Liver (tissue), 9 donors: ENCODE measurements around the gene CUEDC1. TPM values are rescaled to one million over a fixed set of nuclear protein-coding genes. Genes with fewer than 3 reads are reported as not detected.

Experiments used
- DNase-seq: peaks from one replicate; pipeline ENCODE4 v3.0.0-alpha.2; 2017; ENCODE audit warnings: low spot score
- H3K27ac ChIP-seq, 2 donors: one replicate each; pipeline ENCODE4 v1.7.0; 2013; ENCODE audit warnings: inconsistent platforms in 2 of 2, low read length in 2 of 2, control low read depth in 1 of 2, low read depth in 1 of 2, mild to moderate bottlenecking in 1 of 2
- H3K27me3 ChIP-seq, 4 donors: one replicate each; pipeline versions ENCODE4 v1.6.1 to v1.7.0; 2013; ENCODE audit warnings: low read length in 3 of 4, inconsistent platforms in 1 of 4, mild to moderate bottlenecking in 1 of 4, moderate library complexity in 1 of 4; ENCODE audit not compliant: control insufficient read depth in 4 of 4, insufficient read depth in 4 of 4
- H3K36me3 ChIP-seq, 4 donors: one replicate each; pipeline versions ENCODE4 v1.6.1 to v1.7.0; 2013; ENCODE audit warnings: low read length in 3 of 4, mild to moderate bottlenecking in 3 of 4, low read depth in 1 of 4, moderate library complexity in 1 of 4; ENCODE audit not compliant: control insufficient read depth in 4 of 4, insufficient read depth in 3 of 4
- H3K4me1 ChIP-seq, 4 donors: one replicate each; pipeline versions ENCODE4 v1.6.1 to v1.7.0; 2013; ENCODE audit warnings: low read length in 3 of 4, mild to moderate bottlenecking in 3 of 4, moderate library complexity in 1 of 4; ENCODE audit not compliant: control insufficient read depth in 4 of 4, insufficient read depth in 4 of 4
- H3K4me3 ChIP-seq, 3 donors: one replicate each; pipeline versions ENCODE4 v1.6.1 to v1.7.0; 2013; ENCODE audit warnings: low read length in 3 of 3, control low read depth in 1 of 3, low read depth in 1 of 3, mild to moderate bottlenecking in 1 of 3
- H3K9ac ChIP-seq, 2 donors: one replicate each; pipeline ENCODE4 v1.7.0; 2013; ENCODE audit warnings: low read length in 2 of 2, mild to moderate bottlenecking in 2 of 2, moderate library complexity in 2 of 2, control low read depth in 1 of 2, low read depth in 1 of 2
- H3K9me3 ChIP-seq, 4 donors: one replicate each; pipeline versions ENCODE4 v1.6.1 to v1.7.0; 2013; ENCODE audit warnings: low read length in 3 of 4; ENCODE audit not compliant: control insufficient read depth in 4 of 4
- ATF3 ChIP-seq: IDR thresholded peaks from 2 replicates; pipeline ENCODE4 v1.6.1; 2016; ENCODE audit warnings: antibody characterized with exemption
- EGR1 ChIP-seq, 2 donors: IDR thresholded peaks; 2 replicates each; pipeline ENCODE4 v1.6.1; 2016 to 2018; ENCODE audit warnings: antibody characterized with exemption in 2 of 2, low read depth in 2 of 2
- FOXA2 ChIP-seq: IDR thresholded peaks from 2 replicates; pipeline ENCODE4 v1.6.1; 2016; ENCODE audit warnings: antibody characterized with exemption
- HNF4A ChIP-seq, 2 donors: conservative IDR thresholded peaks; 2 replicates each; pipeline ENCODE4 v1.6.1; 2016; ENCODE audit warnings: antibody characterized with exemption in 2 of 2, mild to moderate bottlenecking in 2 of 2
- HNF4G ChIP-seq: IDR thresholded peaks from 2 replicates; pipeline ENCODE4 v1.6.1; 2016; ENCODE audit warnings: antibody characterized with exemption
- JUND ChIP-seq, 2 donors: IDR thresholded peaks; 2 replicates each; pipeline ENCODE4 v1.6.1; 2016; ENCODE audit warnings: antibody characterized with exemption in 2 of 2
- MAX ChIP-seq: IDR thresholded peaks from 2 replicates; pipeline ENCODE4 v1.6.1; 2016; ENCODE audit warnings: antibody characterized with exemption
- NR2F2 ChIP-seq: IDR thresholded peaks from 2 replicates; pipeline ENCODE4 v1.6.1; 2016; ENCODE audit warnings: antibody characterized with exemption
- RAD21 ChIP-seq, 2 donors: IDR thresholded peaks; 2 replicates each; pipeline ENCODE4 v1.6.1; 2016; ENCODE audit warnings: antibody characterized with exemption in 2 of 2, mild to moderate bottlenecking in 2 of 2
- RXRA ChIP-seq, 2 donors: IDR thresholded peaks; 2 replicates each; pipeline ENCODE4 v1.6.1; 2017 to 2018; ENCODE audit warnings: antibody characterized with exemption in 2 of 2, mild to moderate bottlenecking in 1 of 2
- SP1 ChIP-seq: IDR thresholded peaks from 2 replicates; pipeline ENCODE4 v1.6.1; 2018; ENCODE audit warnings: antibody characterized with exemption, mild to moderate bottlenecking
- TAF1 ChIP-seq: conservative IDR thresholded peaks from 2 replicates; pipeline ENCODE4 v1.6.1; 2016; ENCODE audit warnings: antibody characterized with exemption, mild to moderate bottlenecking
- ZBTB33 ChIP-seq: IDR thresholded peaks from 2 replicates; pipeline ENCODE4 v1.6.1; 2016; ENCODE audit warnings: antibody characterized with exemption
- WGBS: extraction: QIAGEN DNeasy Blood & Tissue Kit; methylation state at CpG from one replicate; pipeline ENCODE4 v1.1.7; 2013; 5-methylcytosine and 5-hydroxymethylcytosine counted together
- polyA plus RNA-seq, 2 donors: library from polyadenylated mRNA; stranded (reverse) in 1 of 2; unstranded in 1 of 2; fragments of 200-250 nt in 1 of 2; fragments of >200 nt in 1 of 2; fragmentation: Nextera tagmentation in 1 of 2; extraction: Ambion mirVana in 1 of 2; gene quantifications; one replicate each; pipeline versions ENCODE4 v1.2.1 to v1.2.3, GENCODE V29; 2013 to 2015
- total RNA-seq, 2 donors: library from RNA; depleted of rRNA; stranded (reverse); fragments of >200 nt; gene quantifications; one replicate each; pipeline ENCODE4 v1.2.3, GENCODE V29; 2014
- TF ChIP-seq, protein P1 (sequence below): IDR thresholded peaks from 2 replicates; pipeline ENCODE4 v1.6.1; 2016; ENCODE audit warnings: antibody characterized with exemption, mild to moderate bottlenecking
- donor health status: healthy.
- donor health status: healthy.
- donor health status: healthy.
- donor health status: healthy.
- donor health status: healthy.

CUEDC1 gene
- total and polyA plus RNA-seq, 4 donors, result 2.6 to 4.9 (median 3.4) TPM

DNA sequence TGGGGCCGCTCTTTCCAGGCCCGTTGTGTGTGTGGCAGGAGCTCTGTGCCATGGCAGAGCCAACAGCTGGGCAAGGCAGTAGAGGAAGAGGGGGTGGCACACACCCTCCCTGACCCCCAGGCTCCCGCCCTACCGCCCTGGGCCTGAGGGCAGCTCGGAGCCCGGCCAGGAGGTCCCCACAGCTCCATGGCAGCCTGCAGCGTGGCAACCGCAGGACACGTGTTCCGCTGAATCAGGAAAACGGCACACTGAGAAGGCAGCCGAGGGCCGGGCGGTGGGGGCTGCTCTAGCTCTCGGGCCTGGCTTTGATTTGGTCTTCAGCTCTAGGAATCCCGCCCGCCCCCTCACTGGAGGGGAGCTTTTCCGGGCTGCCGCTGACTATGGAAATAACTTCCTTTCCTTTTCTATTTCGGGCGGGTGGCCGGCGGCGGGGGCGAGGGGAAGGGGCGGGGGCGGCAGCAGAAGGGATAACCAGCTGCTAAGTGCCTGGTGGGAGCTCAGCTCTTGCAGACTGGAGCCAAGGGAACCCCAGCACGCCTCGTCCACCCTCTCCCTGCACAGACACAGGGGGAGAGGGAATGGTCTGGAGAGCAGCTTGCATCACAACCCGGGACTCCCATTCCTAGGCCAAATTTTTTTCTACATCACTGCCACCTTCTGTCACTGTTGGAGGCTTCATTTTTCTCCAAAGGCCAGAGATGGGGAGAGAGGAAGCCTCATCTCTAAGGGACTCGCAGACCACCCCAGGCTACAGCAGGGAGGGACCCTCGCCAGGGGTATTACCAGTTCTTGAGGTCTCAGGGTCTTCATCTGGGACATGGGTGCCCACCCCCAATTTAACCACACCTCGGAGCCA lies 80.5 kb downstream of the CUEDC1 start:
- no peak overlapping the region for H3K4me3 ChIP-seq
- no peak for TF ChIP-seq RXRA (IDR thresholded peaks at IDR 0.05)
- no peak for TF ChIP-seq MAX
- no peak for TF ChIP-seq HNF4G
- peak; percentile 3 for TF ChIP-seq SP1
- no peak for TF ChIP-seq FOXA2
- no peak for TF ChIP-seq HNF4A (conservative IDR thresholded peaks at IDR 0.05)
- H3K9ac ChIP-seq, result no peak overlapping the region
- no peaks in the 10 kb centered on the region for H3K9me3 ChIP-seq
- no peak for DNase-seq
- no peaks in the 10 kb centered on the region for H3K27me3 ChIP-seq
- 65% methylated on average over 33 of the region's 33 CpGs for WGBS
- peak overlapping the region; percentile 56 to 69 for H3K27ac ChIP-seq
- H3K4me1 ChIP-seq, result peaks cover 0 to 22% (median 5%) of the 10 kb centered on the region in 4 donors
- peaks cover 0 to 5% (median 2%) of the 10 kb centered on the region in 4 donors for H3K36me3 ChIP-seq

GRCh38 chr17:57874058-57874419 lies 81.2 kb downstream of the CUEDC1 start:
- H3K9me3 ChIP-seq, result no peaks in the 10 kb centered on the region
- H3K27me3 ChIP-seq, result no peaks in the 10 kb centered on the region
- TF ChIP-seq TAF1 (no peak), HNF4A (conservative IDR thresholded peaks at IDR 0.05) (no peak), EGR1 (IDR thresholded peaks at IDR 0.05; ENCODE audit: low read depth in 2 of 2) (no peak), ATF3 (no peak), ZBTB33 (no peak), RAD21 (IDR thresholded peaks at IDR 0.05) (no peak), MAX (no peak), HNF4G (no peak), JUND (IDR thresholded peaks at IDR 0.05) (no peak), NR2F2 (no peak)
- TF ChIP-seq, protein P1, sequence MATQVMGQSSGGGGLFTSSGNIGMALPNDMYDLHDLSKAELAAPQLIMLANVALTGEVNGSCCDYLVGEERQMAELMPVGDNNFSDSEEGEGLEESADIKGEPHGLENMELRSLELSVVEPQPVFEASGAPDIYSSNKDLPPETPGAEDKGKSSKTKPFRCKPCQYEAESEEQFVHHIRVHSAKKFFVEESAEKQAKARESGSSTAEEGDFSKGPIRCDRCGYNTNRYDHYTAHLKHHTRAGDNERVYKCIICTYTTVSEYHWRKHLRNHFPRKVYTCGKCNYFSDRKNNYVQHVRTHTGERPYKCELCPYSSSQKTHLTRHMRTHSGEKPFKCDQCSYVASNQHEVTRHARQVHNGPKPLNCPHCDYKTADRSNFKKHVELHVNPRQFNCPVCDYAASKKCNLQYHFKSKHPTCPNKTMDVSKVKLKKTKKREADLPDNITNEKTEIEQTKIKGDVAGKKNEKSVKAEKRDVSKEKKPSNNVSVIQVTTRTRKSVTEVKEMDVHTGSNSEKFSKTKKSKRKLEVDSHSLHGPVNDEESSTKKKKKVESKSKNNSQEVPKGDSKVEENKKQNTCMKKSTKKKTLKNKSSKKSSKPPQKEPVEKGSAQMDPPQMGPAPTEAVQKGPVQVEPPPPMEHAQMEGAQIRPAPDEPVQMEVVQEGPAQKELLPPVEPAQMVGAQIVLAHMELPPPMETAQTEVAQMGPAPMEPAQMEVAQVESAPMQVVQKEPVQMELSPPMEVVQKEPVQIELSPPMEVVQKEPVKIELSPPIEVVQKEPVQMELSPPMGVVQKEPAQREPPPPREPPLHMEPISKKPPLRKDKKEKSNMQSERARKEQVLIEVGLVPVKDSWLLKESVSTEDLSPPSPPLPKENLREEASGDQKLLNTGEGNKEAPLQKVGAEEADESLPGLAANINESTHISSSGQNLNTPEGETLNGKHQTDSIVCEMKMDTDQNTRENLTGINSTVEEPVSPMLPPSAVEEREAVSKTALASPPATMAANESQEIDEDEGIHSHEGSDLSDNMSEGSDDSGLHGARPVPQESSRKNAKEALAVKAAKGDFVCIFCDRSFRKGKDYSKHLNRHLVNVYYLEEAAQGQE, result no peak
- no peak for DNase-seq
- peak overlapping the region; percentile 56 to 62 for H3K27ac ChIP-seq
- H3K4me3 ChIP-seq, result no peak overlapping the region
- peaks cover 0 to 22% (median 5%) of the 10 kb centered on the region in 4 donors for H3K4me1 ChIP-seq
- WGBS, result 73% methylated on average over 7 of the region's 7 CpGs
- no peak overlapping the region for H3K9ac ChIP-seq
- H3K36me3 ChIP-seq, result peaks cover 0 to 7% (median 2%) of the 10 kb centered on the region in 4 donors
